GM06990 (cell line): ENCODE measurements around the gene SPNS2.
A peak's percentile ranks its signal among the peaks of the same experiment; 100 is the strongest.

ENCODE experiments used
- DNase-seq: peaks from one replicate; pipeline ENCODE4 v3.0.0-alpha.2; 2011; ENCODE audit not compliant: insufficient read length; ENCODE audit errors: extremely low read depth
- H3K27me3 ChIP-seq: replicated peaks from 2 replicates; pipeline ENCODE4 v1.6.0; 2011; ENCODE audit warnings: low read length; ENCODE audit not compliant: control insufficient read depth, insufficient read depth
- H3K36me3 ChIP-seq: 2 replicates; pipeline ENCODE4 v1.5.1; 2011; ENCODE audit warnings: low read length; ENCODE audit not compliant: control insufficient read depth, insufficient read depth
- H3K4me3 ChIP-seq: replicated peaks from 2 replicates; pipeline ENCODE4 v1.5.1; 2011; ENCODE audit warnings: low read depth, mild to moderate bottlenecking, control low read depth, low read length
- TF ChIP-seq, protein P1 (sequence below): IDR thresholded peaks from 2 replicates; pipeline ENCODE4 v1.5.1; 2011; ENCODE audit warnings: low read length, control low read depth, mild to moderate bottlenecking, inconsistent platforms; ENCODE audit not compliant: insufficient read depth, poor library complexity, severe bottlenecking

Gene SPNS2

DNA sequence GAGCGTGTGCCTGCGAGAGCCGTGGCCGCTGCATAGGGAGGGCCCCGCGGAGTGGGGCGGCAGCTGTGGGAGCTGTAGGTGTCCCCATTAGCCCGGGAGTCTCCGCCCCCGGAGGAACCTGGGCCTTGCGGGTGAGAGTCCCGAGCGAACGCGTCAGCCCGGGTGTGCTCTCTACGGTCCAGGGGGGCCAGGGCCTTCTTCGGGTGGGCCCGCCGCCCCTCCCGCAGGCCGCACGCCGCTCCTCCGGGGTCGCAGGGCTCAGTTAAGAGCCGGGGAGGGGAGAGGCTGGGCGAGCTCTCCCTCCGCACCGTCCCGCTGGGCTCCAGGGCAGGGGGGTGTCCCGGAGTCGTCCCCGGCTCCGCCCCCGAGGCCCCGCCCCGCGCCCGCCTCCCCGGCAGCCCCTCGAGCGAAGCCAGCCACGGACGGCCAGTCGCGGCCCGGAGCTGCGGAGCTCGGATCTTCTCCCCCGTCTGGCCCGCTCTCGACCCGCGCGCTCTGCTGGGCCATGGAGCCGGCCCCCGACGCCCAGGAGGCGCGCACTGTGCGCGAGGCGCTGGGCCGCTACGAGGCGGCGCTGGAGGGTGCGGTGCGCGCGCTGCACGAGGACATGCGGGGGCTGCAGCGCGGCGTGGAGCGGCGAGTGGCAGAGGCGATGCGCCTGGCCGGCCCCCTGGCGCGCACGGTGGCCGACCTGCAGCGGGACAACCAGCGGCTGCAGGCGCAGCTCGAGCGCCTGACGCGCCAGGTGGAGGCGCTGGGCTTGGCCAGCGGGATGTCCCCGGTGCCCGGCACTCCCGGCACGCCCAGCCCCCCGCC is 85.6 kb downstream of the SPNS2 start, which contains the start of gene SMTNL2:
Gene SMTNL2, plus strand, starts transcription at position 429 of the 816 bp plus-strand sequence. Its CDS starts 77 bp downstream, at position 506.
- Histone ChIP-seq H3K27me3 (peaks cover 5% of the 10 kb centered on the region), H3K4me3 (peak within 1 kb of the TSS; percentile 33), H3K36me3 (no peaks in the 10 kb centered on the region)
- TF ChIP-seq, protein P1, sequence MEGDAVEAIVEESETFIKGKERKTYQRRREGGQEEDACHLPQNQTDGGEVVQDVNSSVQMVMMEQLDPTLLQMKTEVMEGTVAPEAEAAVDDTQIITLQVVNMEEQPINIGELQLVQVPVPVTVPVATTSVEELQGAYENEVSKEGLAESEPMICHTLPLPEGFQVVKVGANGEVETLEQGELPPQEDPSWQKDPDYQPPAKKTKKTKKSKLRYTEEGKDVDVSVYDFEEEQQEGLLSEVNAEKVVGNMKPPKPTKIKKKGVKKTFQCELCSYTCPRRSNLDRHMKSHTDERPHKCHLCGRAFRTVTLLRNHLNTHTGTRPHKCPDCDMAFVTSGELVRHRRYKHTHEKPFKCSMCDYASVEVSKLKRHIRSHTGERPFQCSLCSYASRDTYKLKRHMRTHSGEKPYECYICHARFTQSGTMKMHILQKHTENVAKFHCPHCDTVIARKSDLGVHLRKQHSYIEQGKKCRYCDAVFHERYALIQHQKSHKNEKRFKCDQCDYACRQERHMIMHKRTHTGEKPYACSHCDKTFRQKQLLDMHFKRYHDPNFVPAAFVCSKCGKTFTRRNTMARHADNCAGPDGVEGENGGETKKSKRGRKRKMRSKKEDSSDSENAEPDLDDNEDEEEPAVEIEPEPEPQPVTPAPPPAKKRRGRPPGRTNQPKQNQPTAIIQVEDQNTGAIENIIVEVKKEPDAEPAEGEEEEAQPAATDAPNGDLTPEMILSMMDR, result no peak
- DNase-seq, result no peak

DNA sequence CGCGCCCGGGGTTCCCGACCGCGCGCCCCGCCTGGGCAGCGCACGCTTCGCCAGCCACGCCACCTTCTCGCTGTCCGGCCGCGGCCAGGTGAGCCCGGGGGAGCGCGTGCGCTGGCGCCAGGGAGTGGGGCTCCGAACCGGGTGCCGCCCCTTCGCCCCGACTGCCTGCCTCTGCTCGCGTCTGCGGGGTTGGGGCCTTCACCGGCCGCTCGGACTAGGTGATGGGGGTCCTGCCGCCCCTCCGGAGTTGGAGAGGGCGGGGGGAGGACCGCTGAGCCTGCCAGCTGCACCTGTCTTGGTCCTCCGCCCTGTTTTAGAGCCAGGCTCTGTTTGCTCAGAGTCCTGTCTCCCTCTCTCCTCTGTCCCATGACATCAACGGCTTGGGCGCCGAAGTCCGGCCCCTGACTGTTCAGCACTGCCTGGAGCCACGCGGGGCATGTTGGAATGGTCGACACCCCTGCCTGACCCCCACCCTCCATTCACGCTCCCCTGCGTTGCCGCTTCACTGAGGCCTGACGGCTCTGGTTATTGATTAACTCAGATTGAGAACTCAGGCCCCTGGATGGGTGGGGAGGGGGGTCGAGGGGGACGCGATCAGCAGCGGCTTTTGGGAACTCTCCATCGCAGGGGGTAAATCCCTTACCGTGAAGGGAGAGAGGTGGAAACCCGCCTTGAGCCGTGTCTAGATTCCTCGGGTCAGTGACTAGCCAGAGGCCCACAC is 86.4 kb downstream of the SPNS2 start:
- no peak overlapping the region for H3K4me3 ChIP-seq
- H3K27me3 ChIP-seq, result peaks cover 5% of the 10 kb centered on the region
- DNase-seq, result no peak
- H3K36me3 ChIP-seq, result no peaks in the 10 kb centered on the region
- TF ChIP-seq, protein P1, result no peak

DNA sequence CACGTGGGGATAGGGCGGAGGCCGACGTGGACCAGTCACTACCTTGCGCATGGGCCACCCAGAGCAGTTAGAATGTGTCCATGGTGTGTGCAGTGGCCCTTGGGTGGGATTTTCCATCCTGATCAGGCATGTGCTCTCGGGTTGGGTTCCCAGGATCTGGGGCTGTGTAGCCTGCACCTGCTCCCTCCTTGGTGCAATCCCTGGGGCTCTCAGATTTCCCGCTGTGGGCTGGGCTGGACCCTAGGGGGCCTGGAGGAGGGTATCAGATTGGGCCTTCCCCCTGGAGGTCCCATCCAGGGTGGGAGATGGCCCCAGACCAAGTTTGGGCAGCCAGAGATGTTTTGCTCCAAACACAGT is 86.9 kb downstream of the SPNS2 start:
- Histone ChIP-seq H3K36me3 (no peaks in the 10 kb centered on the region), H3K27me3 (peaks cover 5% of the 10 kb centered on the region), H3K4me3 (no peak overlapping the region)
- DNase-seq, result no peak
- TF ChIP-seq, protein P1, result no peak

DNA sequence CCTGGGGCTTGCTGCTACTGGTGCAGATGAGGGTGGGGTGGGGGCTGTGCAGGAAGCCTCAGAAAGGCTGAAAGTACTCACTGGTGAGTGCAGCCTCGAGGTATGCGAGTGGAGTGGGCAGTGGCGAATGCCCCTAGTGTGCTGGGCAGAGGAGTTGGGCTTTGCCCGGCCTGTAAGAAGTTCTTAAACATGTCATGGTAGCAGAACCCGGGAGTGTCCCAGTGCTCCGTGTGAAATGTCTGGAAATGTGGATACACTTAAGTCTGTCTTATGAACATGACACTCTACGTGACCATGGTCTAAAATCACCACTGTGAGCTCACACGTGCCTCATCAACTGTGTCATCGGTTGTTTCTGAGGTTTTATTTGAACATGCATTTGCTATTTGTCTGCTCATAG is 87.4 kb downstream of the SPNS2 start:
- Histone ChIP-seq H3K4me3 (no peak overlapping the region), H3K27me3 (peaks cover 5% of the 10 kb centered on the region), H3K36me3 (no peaks in the 10 kb centered on the region)
- no peak for DNase-seq
- TF ChIP-seq, protein P1, result no peak

DNA sequence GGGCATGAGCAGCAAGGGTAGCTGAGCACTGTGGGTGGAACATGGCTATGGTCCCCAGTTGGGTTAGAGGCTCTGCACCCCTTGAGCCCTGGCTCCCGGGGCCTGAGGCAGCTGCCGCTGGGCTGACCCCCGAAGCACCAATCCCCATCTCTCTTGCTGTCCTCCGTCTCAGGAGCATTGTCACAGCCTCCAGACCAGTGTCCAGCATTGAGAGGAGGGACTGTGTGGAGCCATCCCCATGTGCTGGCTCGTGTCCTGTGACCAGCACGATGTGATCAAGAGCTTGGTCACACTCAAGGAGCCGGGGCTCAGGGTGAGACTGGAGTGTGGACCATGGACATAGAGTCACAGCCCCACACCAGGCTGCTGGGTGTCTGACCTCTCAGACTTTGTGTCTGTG is 88.5 kb downstream of the SPNS2 start:
- TF ChIP-seq, protein P1, result no peak
- Histone ChIP-seq H3K36me3 (no peaks in the 10 kb centered on the region), H3K4me3 (no peak overlapping the region), H3K27me3 (peaks cover 5% of the 10 kb centered on the region)
- no peak for DNase-seq
